Prostate gland (tissue), 2 donors: ENCODE data around the gene FAM53A.

Experiments
- CTCF ChIP-seq, 4 experiments: fragments of 200-600 bp in 2 of 4; fragments of 450-650 bp in 2 of 4; sonication (generic) in 2 of 4; IDR thresholded peaks; 1 replicate in 3 of 4; 2 replicates in 1 of 4; pipeline ENCODE4 v1.5.1; 2016 to 2019; ENCODE audit warnings: antibody characterized with exemption in 4 of 4, mild to moderate bottlenecking in 2 of 4, moderate library complexity in 2 of 4
- POLR2AphosphoS5 ChIP-seq: sonication (generic); formaldehyde crosslinking; IDR thresholded peaks from one replicate; pipeline ENCODE4 v1.6.1; 2017; ENCODE audit warnings: antibody characterized with exemption

- TF ChIP-seq POLR2AphosphoS5 (no peak), CTCF (IDR thresholded peaks at IDR 0.05) (no peak)
These were observed 73.2 kb downstream of the FAM53A start for GRCh38 chr4:1610791-1611500.
